HG02623 (cell line): ENCODE results near the gene AJUBA.
"Not testable (repeated sequence)": the region's sequence is repeated elsewhere in the genome, so short reads cannot be mapped to it uniquely, and the experiment has no call there.

Source experiments
- ATAC-seq: cut with Tn5 transposase; IDR thresholded peaks from one replicate; pipeline ENCODE4 v1.9.1; 2021; ENCODE audit warnings: moderate library complexity; ENCODE audit not compliant: unreplicated experiment

Gene AJUBA

DNA sequence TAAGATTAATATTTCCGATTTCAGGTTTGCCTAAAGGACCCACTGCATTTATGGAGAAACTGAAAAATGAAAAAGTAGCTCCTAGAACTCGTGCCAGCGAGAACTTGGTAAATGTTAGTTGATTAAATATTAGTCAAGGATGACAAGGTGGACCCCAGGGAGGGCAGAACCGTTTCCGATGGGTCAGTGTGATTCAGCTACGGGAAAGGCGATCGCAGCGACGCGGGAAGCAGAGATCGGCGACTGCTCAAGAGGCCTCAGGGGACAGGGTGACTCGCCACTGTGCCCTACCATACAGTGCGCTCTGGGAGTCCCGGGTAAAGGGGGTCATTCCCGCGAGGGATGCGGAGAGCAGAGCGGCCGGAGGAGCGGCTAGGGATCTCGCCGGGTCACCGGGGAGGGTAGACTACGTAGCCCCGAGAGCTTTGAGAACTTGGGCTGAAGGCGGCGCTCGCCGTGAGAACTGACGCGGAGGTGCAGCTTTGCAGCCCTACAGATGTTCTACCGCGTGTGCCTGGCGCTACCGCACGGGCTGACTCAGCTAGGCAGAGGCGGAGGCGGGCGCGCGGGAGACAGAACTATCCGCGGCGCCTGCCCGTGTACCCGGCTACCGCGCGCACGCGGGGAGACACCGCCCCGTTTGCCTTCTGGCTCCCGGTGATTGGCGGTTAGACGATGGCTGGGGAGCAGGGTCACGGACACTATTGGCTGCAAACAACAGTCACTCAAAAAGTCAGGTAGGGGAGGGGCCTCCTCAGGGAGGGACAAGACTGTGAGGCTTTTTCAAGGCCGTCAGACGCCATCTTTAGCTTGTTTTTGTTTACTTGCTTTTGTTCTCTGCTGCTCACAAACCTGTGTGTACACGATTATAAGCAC, 24.4 kb upstream of the AJUBA start:
- peak; percentile 93 for ATAC-seq

- ATAC-seq, result no peak
Observed at GRCh38 chr14:23006188-23006534, 23.8 kb upstream of the AJUBA start.

- no peak for ATAC-seq
Observed at GRCh38 chr14:23005451-23006187, 23.3 kb upstream of the AJUBA start.

GRCh38 chr14:23004274-23004673, 21.9 kb upstream of the AJUBA start:
- not testable (repeated sequence) for ATAC-seq

GRCh38 chr14:23002592-23002991, 20.2 kb upstream of the AJUBA start:
- no peak for ATAC-seq

GRCh38 chr14:23000860-23001259, 18.5 kb upstream of the AJUBA start:
- no peak for ATAC-seq

DNA sequence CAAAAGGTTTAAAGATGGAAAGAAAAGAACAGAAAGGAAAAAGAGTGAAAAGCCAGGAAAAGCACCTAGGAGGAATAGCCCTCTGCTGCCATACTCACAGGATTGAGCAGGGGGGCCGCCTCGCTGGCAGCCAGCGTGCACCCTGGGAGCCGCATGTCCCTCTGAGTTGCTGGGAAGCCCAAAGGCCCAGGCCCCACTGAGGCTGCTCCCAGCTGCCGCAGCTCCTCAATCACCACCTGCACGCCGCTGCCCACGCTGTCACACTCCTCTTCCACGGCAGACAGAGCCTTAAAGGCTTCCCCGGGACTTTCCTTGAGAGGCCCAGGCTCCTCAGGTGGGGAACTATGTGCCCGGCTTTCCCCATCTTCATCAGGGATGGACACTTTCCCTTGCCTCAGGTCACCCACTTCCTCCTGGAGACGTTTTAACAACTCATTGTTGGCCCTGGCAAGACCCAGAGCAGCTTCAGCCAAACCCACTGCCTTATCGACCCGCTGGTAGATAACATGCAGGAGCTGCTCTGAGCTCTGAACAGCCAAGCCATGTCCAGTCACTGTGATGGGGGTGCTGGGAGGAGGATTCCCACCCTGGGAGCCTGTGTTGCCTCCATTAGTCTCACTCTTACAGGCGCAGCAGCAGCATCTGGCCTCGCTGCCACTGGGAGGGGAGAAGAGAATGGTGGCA, 16.1 kb upstream of the AJUBA start:
- no peak for ATAC-seq

GRCh38 chr14:22997676-22998323, 15.4 kb upstream of the AJUBA start:
- ATAC-seq, result no peak

DNA sequence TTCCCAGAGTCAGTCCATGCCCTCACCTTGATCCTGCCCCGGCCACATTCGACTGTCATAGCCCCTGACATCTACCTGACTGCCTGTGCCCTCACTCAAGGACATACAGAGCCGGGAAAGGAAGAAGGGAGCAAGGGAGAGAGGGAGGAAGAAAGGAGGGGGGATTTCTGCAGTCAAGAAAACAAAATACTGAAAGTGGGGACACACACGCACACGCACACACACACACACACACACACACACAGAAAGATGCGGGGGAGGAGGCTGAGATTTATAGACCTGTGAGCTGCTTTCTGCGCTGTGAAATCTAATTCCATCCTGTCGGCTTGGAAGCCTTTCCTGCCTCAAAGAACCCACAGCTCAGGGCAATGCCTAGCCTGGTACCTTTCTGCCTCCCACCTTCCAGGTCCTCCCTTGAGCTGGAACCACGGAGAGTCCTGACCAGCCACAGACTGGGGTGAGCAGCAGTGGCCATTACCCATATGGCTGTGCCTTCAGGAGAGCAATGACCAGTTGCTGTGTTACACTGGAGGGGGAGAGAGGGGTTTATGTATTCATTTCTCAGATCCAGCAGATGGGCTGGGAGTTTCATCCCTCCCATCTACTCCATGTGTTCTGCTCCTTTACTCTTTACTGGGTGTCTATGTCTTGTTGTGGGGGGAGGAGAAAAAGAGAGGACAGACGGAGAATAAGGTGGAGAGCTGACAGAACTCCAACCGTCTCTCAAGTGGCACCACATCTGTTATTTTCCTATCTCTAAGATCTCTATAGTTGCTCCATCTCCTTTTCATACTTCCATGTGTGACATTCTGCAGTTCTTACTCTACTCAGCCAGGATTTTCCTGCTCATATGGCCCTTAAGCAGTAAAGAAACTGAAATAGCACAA, 14.7 kb upstream of the AJUBA start:
- no peak for ATAC-seq

DNA sequence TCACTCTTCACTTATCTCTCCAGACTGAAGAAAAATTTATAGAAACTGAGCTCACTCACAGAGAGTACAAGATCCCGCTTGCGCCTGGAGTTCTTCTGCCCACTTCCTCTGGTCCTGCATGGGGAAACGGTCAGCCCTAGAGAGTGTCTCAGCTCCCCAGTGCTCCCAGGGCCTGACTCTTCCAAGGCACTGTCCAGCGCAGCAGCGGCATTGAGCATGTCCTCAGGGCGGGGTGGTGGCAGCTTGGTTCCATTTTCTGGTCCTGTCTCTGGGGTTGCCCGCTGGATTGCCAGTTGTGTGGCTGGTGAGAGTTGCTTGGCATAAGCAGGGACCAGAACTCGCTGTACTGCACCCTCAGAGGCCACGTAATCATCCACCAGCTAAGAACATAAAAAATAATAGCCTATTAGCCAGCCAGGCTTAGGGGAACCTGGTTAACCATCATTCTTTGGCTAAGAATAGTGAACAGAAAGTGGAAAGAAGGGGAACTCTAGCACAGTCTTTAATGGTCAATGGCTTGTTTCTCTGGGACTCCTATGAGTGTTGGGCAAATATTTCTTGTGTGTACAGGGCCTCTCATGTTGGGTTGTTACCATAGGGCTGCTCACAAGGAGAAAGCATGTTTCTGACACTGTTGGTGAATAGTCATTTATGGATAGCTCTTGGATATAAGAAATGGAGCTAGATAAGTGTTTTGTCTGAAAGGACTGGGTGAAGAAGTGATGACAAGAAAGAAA, 13.7 kb upstream of the AJUBA start:
- ATAC-seq, result no peak

DNA sequence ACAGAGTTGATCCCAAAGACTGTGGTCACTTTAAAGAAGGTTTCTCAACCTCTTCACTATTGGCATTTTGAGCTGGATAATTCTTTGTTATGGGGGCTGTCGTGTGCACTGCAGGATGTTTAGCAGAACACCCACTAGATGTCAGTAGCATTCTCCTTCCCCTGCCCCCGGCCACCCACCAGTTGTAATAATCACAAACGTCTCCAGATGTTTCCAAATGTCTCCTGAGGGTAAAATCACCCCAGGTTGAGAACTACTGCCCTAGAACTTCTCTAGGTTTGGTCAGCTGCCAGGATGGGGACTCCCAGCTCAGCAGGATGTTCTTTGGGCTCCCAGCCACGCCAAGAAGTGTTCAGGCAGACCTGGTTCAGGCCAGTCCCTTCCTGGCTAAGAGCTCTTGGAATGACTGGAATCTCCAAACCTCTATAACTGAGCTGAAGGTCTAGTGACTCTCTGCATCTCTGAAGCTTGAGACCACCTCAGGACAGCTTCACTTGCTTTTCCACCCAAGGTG, 12.5 kb upstream of the AJUBA start:
- no peak for ATAC-seq

- no peak for ATAC-seq
Observed at GRCh38 chr14:22993517-22993916, 11.2 kb upstream of the AJUBA start.

- ATAC-seq, result no peak
Observed at GRCh38 chr14:22991852-22992251, 9.5 kb upstream of the AJUBA start.

GRCh38 chr14:22987291-22987690, 4.9 kb upstream of the AJUBA start:
- no peak for ATAC-seq

GRCh38 chr14:22986508-22987054, 4.2 kb upstream of the AJUBA start:
- no peak for ATAC-seq

DNA sequence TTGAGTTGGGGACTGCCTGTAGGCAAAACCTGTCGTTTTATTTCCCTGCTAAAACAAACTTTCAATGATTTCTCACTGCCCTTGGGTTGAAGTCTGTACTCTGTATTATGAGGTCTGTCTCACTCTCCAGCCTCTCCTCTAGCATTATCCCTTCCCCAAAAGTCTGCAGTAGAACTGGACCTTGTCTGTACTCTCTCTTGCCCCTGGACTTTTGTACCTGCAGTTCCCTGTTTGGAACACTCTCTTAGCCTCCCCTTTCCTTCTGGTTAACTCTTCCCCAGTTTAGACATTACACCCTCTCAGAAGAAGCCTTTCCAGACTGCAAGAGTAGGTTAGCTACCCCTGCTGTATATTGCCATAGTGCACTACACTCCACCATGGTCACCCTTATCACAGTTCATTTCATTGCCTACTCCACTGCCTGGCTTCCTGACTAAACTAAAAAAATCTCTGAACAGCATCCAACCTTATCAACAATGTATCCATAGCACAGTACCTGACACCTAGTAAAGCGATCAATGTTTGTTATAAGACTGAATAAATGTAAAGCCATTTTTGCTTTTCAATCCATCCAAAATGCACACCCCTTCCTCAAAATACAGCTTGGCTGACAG, 3.6 kb upstream of the AJUBA start:
- ATAC-seq, result no peak

DNA sequence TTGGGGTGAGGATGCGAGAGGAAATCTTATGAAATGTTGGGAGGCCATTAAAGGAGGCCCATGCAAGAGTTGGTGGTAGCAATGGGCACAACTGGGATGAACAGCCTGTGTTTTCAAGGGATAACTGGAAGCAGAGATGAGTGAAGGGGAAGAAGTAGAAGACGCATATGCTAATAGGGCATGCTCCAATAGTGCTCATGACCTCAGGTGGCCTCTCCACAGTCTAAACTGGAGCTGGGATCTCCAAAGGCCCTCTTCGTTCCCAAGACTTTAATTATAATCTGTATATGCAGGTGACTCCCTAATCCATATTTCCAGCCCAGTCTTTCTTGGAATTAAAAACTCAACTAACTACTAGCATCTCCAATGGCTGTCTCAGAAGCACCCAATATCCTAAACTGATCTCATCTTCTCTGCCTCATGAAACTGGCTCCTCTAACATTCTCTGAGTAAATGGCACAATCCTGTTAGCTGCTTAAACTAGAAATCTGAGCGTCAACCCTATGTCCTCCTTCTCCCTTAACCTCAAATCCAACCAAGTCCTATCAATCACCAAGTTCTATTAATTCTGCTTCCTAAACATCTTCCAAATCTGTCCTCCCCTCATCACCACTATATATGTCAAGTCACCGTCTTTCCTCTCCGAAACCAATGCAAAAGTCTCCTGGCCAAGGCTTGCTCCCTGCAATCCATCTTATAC, 2.8 kb upstream of the AJUBA start:
- ATAC-seq, result no peak

GRCh38 chr14:22981876-22982476, 375 bp downstream of the AJUBA start:
- ATAC-seq, result no peak
